ENCODE measurements around the gene BRD7. TPM values are rescaled to one million over a fixed set of nuclear protein-coding genes. Genes with fewer than 3 reads are reported as not detected.

The BRD7 gene
- total RNA-seq, 1 experiment from 2014 or later: 76.6 TPM

- BruUV-seq (replicated peaks): no TSS peak
- TF ChIP-seq CTCF (conservative IDR thresholded peaks at IDR 0.05) (peak; percentile 83), EZH2 (IDR thresholded peaks at IDR 0.05; ENCODE audit: low read depth) (no peak)
- no peaks in the 10 kb centered on the region for H3K4me1 ChIP-seq (replicated peaks; ENCODE audit: insufficient read depth)
- no peak overlapping the region for H3K27ac ChIP-seq
- H3K36me3 ChIP-seq (ENCODE audit: low read depth): peaks cover 47% of the 10 kb centered on the region
- H4K20me1 ChIP-seq (ENCODE audit: insufficient read depth): peaks cover 25% of the 10 kb centered on the region
- no peak overlapping the region for H3K4me3 ChIP-seq
- no peaks in the 10 kb centered on the region for H3K9me2 ChIP-seq (ENCODE audit: insufficient read depth)
- H3K79me2 ChIP-seq (ENCODE audit: low read depth): peaks cover 12% of the 10 kb centered on the region
- CTCF ChIA-PET: interaction anchor here (0.5 to 1.0 kb wide), 6 partner anchors 13 to 390 kb away, joined by 4 to 17 read pairs (median 7); partner anchors contain the start of gene CNEP1R1
- no peak overlapping the region for H2AFZ ChIP-seq
- no peak for DNase-seq
- intact Hi-C loops (cut with micrococcal nuclease; ENCODE audit: unreplicated experiment): loop anchor here (1.0 to 10.0 kb wide), 2 partner anchors 141 to 330 kb away; partner anchors contain the start of gene CNEP1R1
- POLR2A ChIA-PET (ENCODE audit: unreplicated experiment): interaction anchor here (0.6 kb wide), 1 partner anchor 329 kb away, joined by 5 read pairs; no protein-coding TSS in a partner anchor
- H3F3A ChIP-seq (ENCODE audit: insufficient read depth, low read depth): peaks cover 3% of the 10 kb centered on the region; the same call in 1 of the 2 replicates
- no peaks in the 10 kb centered on the region for H3K9me3 ChIP-seq (ENCODE audit: insufficient read depth, low read depth)
- H3K4me2 ChIP-seq: no peak overlapping the region
- no peaks in the 10 kb centered on the region for H3K27me3 ChIP-seq (ENCODE audit: insufficient read depth, low read depth)
Measured at GRCh38 chr16:50354629-50355456, 13.9 kb downstream of the BRD7 start.

GRCh38 chr16:50354082-50354481, 14.7 kb downstream of the BRD7 start:
- CTCF ChIA-PET: no interaction called here
- H3F3A ChIP-seq (ENCODE audit: insufficient read depth, low read depth): peaks cover 3% of the 10 kb centered on the region; the same call in 1 of the 2 replicates
- BruUV-seq (replicated peaks): no TSS peak

GRCh38 chr16:50351952-50352351, 16.8 kb downstream of the BRD7 start:
- H3K27ac ChIP-seq: no peak overlapping the region
- no peak for DNase-seq
- no peak overlapping the region for H3K4me3 ChIP-seq
- BruUV-seq (replicated peaks): no TSS peak
- intact Hi-C loops (cut with micrococcal nuclease; ENCODE audit: unreplicated experiment): loop anchor here (10.0 kb wide), 1 partner anchor 327 kb away; the partner anchor contains the start of gene CNEP1R1
- H3K4me2 ChIP-seq: no peak overlapping the region
- no peaks in the 10 kb centered on the region for H3K27me3 ChIP-seq (ENCODE audit: insufficient read depth, low read depth)
- H3K9me2 ChIP-seq (ENCODE audit: insufficient read depth): no peaks in the 10 kb centered on the region
- peaks cover 5% of the 10 kb centered on the region; the same call in 1 of the 2 replicates for H3K79me2 ChIP-seq (ENCODE audit: low read depth)
- peaks cover 13% of the 10 kb centered on the region for H4K20me1 ChIP-seq (ENCODE audit: insufficient read depth)
- ChIA-PET CTCF (no interaction called here), POLR2A (ENCODE audit: unreplicated experiment) (no interaction called here)
- no peak for TF ChIP-seq CTCF (conservative IDR thresholded peaks at IDR 0.05)
- no peak for TF ChIP-seq EZH2 (IDR thresholded peaks at IDR 0.05; ENCODE audit: low read depth)
- peaks cover 43% of the 10 kb centered on the region for H3K36me3 ChIP-seq (ENCODE audit: low read depth)
- H3K4me1 ChIP-seq (replicated peaks; ENCODE audit: insufficient read depth): no peaks in the 10 kb centered on the region
- no peak overlapping the region for H2AFZ ChIP-seq
- H3K9me3 ChIP-seq (ENCODE audit: insufficient read depth, low read depth): no peaks in the 10 kb centered on the region
- H3F3A ChIP-seq (ENCODE audit: insufficient read depth, low read depth): no peaks in the 10 kb centered on the region

More at GRCh38 chr16:50354082-50354481, 14.7 kb downstream of the BRD7 start:
- peaks cover 48% of the 10 kb centered on the region for H3K36me3 ChIP-seq (ENCODE audit: low read depth)
- H2AFZ ChIP-seq: no peak overlapping the region
- H3K4me1 ChIP-seq (replicated peaks; ENCODE audit: insufficient read depth): no peaks in the 10 kb centered on the region
- H3K27ac ChIP-seq: no peak overlapping the region
- H3K79me2 ChIP-seq (ENCODE audit: low read depth): peaks cover 5% of the 10 kb centered on the region; the same call in 1 of the 2 replicates
- intact Hi-C loops (cut with micrococcal nuclease; ENCODE audit: unreplicated experiment): loop anchor here (10.0 kb wide), 1 partner anchor 329 kb away; the partner anchor contains the start of gene CNEP1R1
- no peaks in the 10 kb centered on the region for H3K9me2 ChIP-seq (ENCODE audit: insufficient read depth)
- no peak for DNase-seq
- no peak overlapping the region for H3K4me3 ChIP-seq
- H3K4me2 ChIP-seq: no peak overlapping the region
- no peak for TF ChIP-seq EZH2 (IDR thresholded peaks at IDR 0.05; ENCODE audit: low read depth)
- TF ChIP-seq CTCF (conservative IDR thresholded peaks at IDR 0.05): no peak
- no peaks in the 10 kb centered on the region for H3K27me3 ChIP-seq (ENCODE audit: insufficient read depth, low read depth)
- no peaks in the 10 kb centered on the region for H3K9me3 ChIP-seq (ENCODE audit: insufficient read depth, low read depth)
- peaks cover 22% of the 10 kb centered on the region for H4K20me1 ChIP-seq (ENCODE audit: insufficient read depth)
- POLR2A ChIA-PET (ENCODE audit: unreplicated experiment): no interaction called here

Data from PC-9 (cell line).